ENCODE results near the gene TBC1D14. TPM values are rescaled to one million over a fixed set of nuclear protein-coding genes. Genes with fewer than 3 reads are reported as not detected.

Gene TBC1D14
- total and polyA plus RNA-seq, 2 of the 8 experiments (the other 6 are each of a cell fraction or from before 2014, with no cell fraction given): 45.6 to 48.2 TPM

GRCh38 chr4:6999172-7000086, 89.8 kb downstream of the TBC1D14 start:
- Histone ChIP-seq H3K4me1 (replicated peaks in 1 of 4; ENCODE audit: control insufficient read depth in 3 of 4, insufficient read depth in 4 of 4, low read length in 3 of 4) (no peaks in the 10 kb centered on the region), H3K36me3 (ENCODE audit: control insufficient read depth in 2 of 4, insufficient read depth in 4 of 4, low read length in 3 of 4) (peaks cover 28 to 60% (median 46%) of the 10 kb centered on the region in 4 experiments), H4K5ac (ENCODE audit: insufficient read length, low read depth, low read length) (no peak overlapping the region), H2AK5ac (ENCODE audit: low read depth, low read length) (no peak overlapping the region), H3K4me2 (ENCODE audit: insufficient read depth in 1 of 2, low read depth in 2 of 2, low read length in 2 of 2) (no peak overlapping the region), H3K79me1 (ENCODE audit: low read depth, low read length) (0 out of 2 replicates have a peak, but pooled peaks cover 2% of the 10 kb centered on the region), H2BK120ac (replicated peaks; ENCODE audit: low read depth, low read length) (no peak overlapping the region), H3K23ac (ENCODE audit: insufficient read length) (no peak overlapping the region), H3K56ac (replicated peaks; ENCODE audit: insufficient read length, low read depth, low read length) (no peak overlapping the region), H2BK15ac (ENCODE audit: low read length) (no peak overlapping the region), H3K4ac (replicated peaks; ENCODE audit: insufficient read length, low read depth, low read length) (no peak overlapping the region), H2BK5ac (ENCODE audit: low read depth, low read length) (no peak overlapping the region), H3K23me2 (ENCODE audit: low read depth, low read length) (no peaks in the 10 kb centered on the region; the same call in 1 of the 2 replicates), H3K9ac (replicated peaks in 1 of 4; ENCODE audit: extremely low read depth in 1 of 4, low read depth in 3 of 4, low read length in 3 of 4) (no peak overlapping the region), H3K14ac (ENCODE audit: insufficient read length) (no peak overlapping the region), H4K8ac (ENCODE audit: extremely low read depth, insufficient read depth, low read length) (no peak overlapping the region; the same call in 1 of the 2 replicates), H2BK20ac (ENCODE audit: low read length) (no peak overlapping the region), H3K9me3 (ENCODE audit: insufficient read depth in 2 of 2, low read depth in 1 of 2, low read length in 1 of 2) (no peaks in the 10 kb centered on the region), H3K4me3 (ENCODE audit: extremely low read depth in 1 of 4, insufficient read depth in 2 of 4, low read depth in 3 of 4, low read length in 4 of 4) (no peak overlapping the region), H2AFZ (ENCODE audit: low read length) (no peak overlapping the region), H4K91ac (replicated peaks; ENCODE audit: insufficient read length, low read length) (no peak overlapping the region), H3K79me2 (ENCODE audit: control insufficient read depth in 1 of 2, insufficient read depth in 2 of 2, low read length in 2 of 2) (no peaks in the 10 kb centered on the region), H4K20me1 (replicated peaks in 1 of 2; ENCODE audit: control insufficient read depth in 1 of 2, insufficient read depth in 2 of 2, low read length in 2 of 2) (peaks cover 13 to 19% of the 10 kb centered on the region in 2 experiments), H3K18ac (ENCODE audit: extremely low read depth, low read length) (no peak overlapping the region), H3K27ac (ENCODE audit: low read depth, low read length) (no peak overlapping the region), H3K27me3 (replicated peaks in 1 of 4; ENCODE audit: control insufficient read depth in 3 of 4, extremely low read depth in 1 of 4, insufficient read depth in 3 of 4, low read length in 3 of 4) (no peaks in the 10 kb centered on the region), H2BK12ac (ENCODE audit: low read depth, low read length) (no peak overlapping the region)
- no peak for DNase-seq (ENCODE audit: low read depth in 1 of 2, low spot score in 2 of 2)
- ChIA-PET POLR2A (ENCODE audit: partially characterized antibody) (interaction anchor here (1.1 to 4.3 kb wide), 3 partner anchors 11 to 90 kb away, joined by 3 to 15 read pairs (median 3); partner anchors contain the start of gene TBC1D14), CTCF (ENCODE audit: partially characterized antibody) (interaction anchor here (0.6 to 1.6 kb wide), 5 partner anchors 8 to 409 kb away, joined by 3 read pairs; no protein-coding TSS in a partner anchor)
- 95% methylated on average over 14 of the region's 14 CpGs; no CpG with 5 or more reads in 1 of the 2 experiments for WGBS, 2 experiments (ENCODE audit: extremely low coverage in 1 of 2, insufficient coverage in 1 of 2, insufficient read length in 1 of 2, insufficient replicate concordance in 2 of 2, low coverage in 1 of 2, low lambda C conversion rate in 2 of 2, missing lambda C conversion rate in 1 of 2)
- TF ChIP-seq JUN (IDR thresholded peaks at IDR 0.05; ENCODE audit: low read depth, low read length) (no peak), YY1 (IDR thresholded peaks at IDR 0.05; ENCODE audit: low read depth, low read length) (no peak), SP4 (IDR thresholded peaks at IDR 0.05; ENCODE audit: low read length) (no peak), RXRA (IDR thresholded peaks at IDR 0.05; ENCODE audit: insufficient read depth, low read depth, low read length) (no peak)
- no peak for FAIRE-seq
